SKM-1 treated with dmso at 0.1 percent for 144 hours (cell line): ENCODE measurements around the gene ORAI3.

Source experiments
- DNase-seq: peaks from one replicate; lab custom pipeline; 2025; ENCODE audit not compliant: unreplicated experiment; lab: John Stamatoyannopoulos, UW

Gene ORAI3

GRCh38 chr16:30966033-30966619, 17.3 kb downstream of the ORAI3 start:
- DNase-seq = no peak

DNA sequence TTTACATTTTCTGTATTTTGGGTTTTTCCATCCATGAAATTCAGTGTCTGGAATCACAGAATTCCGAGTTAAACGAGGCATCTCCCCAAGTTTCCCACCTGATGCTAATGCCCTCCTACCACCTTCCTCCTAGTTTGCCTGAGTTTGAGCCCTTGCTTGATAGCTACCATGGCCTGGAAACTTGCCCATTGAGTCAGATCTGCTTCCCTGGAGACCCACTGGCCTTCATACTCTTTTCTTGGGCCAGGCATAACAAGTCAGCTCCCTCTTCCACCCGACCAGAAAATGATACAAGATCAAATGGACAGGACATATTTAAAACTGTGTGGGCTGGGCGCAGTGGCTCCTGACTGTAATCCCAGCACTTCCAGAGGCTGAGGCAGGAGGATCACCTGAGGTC, 18.9 kb downstream of the ORAI3 start:
- no peak for DNase-seq

GRCh38 chr16:30969246-30969842, 20.5 kb downstream of the ORAI3 start:
- no peak for DNase-seq

- DNase-seq = no peak
Observed at GRCh38 chr16:30971298-30971697, 22.4 kb downstream of the ORAI3 start.

GRCh38 chr16:30972872-30973271, 24.0 kb downstream of the ORAI3 start:
- DNase-seq = no peak

GRCh38 chr16:30974348-30974747, 25.5 kb downstream of the ORAI3 start:
- no peak for DNase-seq

- no peak for DNase-seq
Observed at GRCh38 chr16:30976486-30976885, 27.6 kb downstream of the ORAI3 start.

DNA sequence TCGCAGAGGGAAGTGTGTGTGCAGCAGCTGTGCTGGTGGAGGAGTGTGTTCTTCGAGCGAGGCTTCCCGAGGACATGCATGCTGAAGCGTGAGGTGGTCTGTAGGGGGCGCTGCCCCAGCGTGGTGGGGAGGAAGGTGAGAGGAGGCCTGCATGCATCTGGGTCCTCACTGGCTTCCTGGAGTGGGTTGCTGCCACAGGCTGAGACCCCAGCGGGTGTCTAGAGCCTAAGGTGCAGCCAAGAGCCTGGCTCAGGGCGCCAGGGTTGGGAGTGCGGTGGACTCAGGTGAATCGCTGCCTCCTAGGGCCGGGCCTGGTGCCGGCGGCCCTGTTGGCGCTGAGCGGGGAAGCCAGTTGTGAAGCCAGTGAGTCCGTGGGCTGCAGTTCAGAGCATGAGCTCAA, 28.6 kb downstream of the ORAI3 start:
- no peak for DNase-seq

DNA sequence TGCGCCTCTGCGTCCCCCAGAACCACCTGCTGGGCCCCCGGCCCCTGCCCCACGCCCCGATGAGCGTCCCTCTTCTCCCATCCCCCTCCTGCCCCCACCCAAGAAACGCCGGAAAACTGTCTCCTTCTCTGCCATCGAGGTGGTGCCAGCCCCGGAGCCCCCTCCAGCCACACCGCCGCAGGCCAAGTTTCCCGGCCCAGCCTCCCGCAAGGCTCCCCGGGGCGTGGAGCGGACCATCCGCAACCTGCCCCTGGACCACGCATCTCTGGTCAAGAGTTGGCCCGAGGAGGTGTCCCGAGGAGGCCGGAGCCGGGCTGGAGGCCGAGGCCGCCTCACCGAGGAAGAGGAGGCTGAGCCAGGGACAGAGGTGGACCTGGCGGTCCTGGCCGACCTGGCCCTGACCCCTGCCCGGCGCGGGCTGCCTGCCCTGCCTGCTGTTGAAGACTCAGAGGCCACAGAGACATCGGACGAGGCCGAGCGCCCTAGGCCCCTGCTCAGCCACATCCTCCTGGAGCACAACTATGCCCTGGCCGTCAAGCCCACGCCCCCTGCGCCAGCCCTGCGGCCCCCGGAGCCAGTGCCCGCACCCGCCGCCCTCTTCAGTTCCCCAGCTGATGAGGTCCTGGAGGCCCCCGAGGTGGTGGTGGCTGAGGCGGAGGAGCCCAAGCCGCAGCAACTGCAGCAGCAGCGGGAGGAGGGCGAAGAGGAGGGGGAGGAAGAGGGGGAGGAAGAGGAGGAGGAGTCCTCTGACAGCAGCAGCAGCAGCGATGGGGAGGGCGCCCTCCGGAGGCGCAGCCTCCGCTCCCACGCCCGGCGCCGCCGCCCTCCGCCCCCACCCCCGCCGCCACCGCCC, 30.5 kb downstream of the ORAI3 start:
- no peak for DNase-seq

DNA sequence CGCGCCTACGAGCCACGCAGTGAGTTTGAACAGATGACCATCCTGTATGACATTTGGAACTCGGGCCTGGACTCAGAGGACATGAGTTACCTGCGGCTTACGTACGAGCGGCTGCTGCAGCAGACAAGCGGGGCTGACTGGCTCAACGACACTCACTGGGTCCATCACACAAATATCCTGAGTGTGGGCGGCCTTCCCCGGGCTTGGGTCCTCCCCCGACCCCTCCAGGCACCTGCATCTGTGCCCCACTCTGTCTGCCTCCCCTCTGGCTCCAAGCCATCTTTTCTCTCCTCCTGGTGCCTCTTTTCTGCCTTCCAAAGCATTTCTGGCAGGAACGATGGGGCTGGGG, 31.1 kb downstream of the ORAI3 start:
- no peak for DNase-seq

DNA sequence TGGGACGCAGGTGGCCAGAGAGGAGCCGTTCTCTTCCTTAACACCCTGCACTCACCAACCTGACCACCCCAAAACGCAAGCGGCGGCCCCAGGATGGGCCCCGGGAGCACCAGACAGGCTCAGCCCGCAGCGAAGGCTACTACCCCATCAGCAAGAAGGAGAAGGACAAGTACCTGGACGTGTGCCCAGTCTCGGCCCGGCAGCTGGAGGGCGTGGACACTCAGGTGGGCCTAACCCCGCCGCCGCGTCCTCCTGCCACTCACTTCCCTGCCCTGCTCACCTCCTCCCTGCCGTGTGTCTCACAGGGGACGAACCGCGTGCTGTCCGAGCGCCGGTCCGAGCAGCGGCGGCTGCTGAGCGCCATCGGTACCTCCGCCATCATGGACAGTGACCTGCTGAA, 31.6 kb downstream of the ORAI3 start:
- DNase-seq = no peak

- no peak for DNase-seq
Observed at GRCh38 chr16:30980959-30981358, 32.1 kb downstream of the ORAI3 start.

GRCh38 chr16:30982548-30983288, 33.9 kb downstream of the ORAI3 start:
- DNase-seq = no peak

DNA sequence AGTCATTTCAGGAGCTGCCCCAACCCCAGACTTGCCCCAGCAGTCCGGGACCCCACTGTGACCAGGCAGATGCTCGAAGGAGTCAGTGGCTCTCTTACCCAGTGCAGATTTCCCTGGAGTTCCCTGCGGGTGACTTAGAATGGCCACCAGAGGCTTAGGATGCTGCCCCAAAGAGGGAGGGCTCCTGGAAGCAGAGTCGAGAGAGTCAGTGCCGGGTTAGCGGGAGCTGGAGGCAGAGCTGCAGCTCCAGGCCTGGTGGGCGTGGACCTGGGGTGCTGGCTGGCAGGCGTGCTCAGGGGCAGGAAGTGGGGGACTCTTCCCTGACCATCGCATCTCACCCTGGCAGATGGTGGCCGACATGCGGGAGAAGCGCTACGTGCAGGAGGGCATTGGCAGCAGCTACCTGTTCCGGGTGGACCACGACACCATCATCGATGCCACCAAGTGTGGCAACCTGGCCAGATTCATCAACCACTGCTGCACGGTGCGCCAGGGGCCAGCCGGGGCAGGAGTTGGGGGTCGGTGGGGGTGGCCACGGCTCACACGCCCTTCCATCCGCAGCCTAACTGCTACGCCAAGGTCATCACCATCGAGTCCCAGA, 34.5 kb downstream of the ORAI3 start:
- no peak for DNase-seq

GRCh38 chr16:30983898-30984610, 35.2 kb downstream of the ORAI3 start:
- DNase-seq = no peak

DNA sequence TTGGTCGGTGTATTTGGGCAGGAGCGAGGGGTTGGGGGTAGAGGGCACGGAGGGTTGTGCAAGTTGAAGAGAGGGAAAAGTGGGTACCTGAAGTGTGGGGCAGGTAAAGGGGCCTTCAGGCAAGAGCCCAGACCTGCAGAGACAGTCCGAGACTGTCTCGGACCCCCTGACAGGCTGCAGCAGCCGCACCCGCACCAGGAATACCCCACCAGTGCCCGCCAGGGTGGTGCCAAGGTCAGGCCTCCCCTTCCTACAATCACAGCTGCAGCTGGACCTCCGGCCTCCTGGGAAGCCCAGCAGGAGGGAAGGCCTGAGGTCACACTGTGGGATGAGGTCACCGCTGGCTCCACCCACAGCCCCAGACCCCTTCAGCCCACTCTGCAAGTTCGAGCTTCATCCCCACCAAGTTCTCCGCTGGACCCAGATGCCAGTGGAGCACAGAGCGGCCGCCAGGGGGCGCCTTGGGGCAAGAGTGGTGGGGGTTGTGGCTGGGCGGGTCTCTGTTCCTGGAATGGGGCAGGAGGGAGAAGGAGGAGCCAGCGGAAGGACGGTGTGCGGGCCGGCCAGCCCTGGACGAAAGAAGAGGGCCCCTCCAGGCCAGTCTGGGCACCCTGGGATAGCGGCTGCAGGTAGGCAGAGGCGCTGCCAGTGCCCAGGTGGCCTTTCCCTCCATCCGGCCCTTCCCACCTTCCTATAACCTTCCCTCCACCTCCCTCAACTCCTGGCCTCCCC, 36.0 kb downstream of the ORAI3 start, which contains the start of gene HSD3B7:
TSS of gene HSD3B7 (plus strand) at position 539 of the 732 bp plus-strand sequence. CDS start 452 bp downstream, outside the sequence.
- DNase-seq = peak; percentile 69

DNA sequence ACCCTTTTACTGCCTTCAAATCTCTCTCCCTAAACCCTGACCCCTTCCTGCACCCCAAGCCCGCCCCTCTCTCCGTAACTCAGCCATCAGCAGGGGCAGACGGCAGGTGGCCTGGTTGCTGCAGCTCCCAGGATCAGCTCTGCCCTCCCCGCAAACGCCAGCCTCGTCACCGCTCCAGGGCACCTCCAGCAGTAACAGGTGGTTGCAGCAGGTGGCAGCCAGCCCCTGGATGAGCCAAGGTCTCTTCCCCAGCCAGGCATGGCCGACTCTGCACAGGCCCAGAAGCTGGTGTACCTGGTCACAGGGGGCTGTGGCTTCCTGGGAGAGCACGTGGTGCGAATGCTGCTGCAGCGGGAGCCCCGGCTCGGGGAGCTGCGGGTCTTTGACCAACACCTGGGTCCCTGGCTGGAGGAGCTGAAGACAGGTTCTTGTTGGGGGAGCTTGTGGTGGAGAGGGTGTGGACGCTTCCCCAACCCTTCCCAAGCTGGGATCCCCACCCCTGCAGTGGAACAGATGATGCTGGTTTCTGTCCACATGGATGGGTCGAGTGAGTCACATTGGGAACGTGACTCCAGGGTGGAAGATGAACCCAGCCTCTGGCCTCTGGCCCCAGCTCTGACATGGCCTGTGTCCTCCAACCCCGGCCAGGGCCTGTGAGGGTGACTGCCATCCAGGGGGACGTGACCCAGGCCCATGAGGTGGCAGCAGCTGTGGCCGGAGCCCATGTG, 36.7 kb downstream of the ORAI3 start:
- no peak for DNase-seq

- no peak for DNase-seq
Observed at GRCh38 chr16:30986129-30986991, 37.5 kb downstream of the ORAI3 start.
